ENCODE data around the gene KIF26B.

The KIF26B gene

DNA sequence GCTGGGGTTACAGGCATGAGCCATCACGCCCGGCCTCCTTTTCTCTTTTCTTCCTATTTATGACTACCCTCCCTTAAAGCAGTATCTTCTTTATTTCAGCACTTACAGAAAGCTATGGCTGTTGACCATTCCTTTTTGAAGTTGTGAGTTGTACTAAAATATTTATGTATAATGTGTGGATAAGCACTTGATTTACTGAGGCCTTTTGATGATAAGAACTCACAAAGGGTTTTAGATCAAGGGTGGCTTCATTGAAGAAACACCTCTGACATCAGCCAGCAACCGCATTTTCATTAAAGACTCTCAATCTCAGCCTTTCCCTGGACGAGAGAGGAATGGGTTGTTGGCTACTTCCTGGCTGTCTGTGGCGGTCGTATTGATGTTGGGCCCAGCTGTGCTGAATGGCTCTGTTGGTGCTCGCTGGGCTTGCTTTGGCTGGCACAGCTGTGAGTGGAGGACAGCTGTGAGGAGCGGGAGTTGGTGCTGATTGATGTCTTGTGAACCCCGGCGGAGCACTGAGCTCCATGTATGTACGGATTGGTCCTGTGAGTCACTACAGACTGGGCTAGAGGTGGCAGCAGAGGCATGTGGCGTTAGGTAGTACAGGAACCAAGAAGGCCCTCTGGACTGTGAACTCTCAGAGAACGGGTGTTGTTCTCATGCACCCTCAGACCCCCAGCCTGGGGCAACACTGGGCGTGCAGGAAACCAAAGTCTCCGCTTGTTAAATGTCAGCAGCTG lies 208.8 kb downstream of the KIF26B start:
- DNase-seq = no peak

DNA sequence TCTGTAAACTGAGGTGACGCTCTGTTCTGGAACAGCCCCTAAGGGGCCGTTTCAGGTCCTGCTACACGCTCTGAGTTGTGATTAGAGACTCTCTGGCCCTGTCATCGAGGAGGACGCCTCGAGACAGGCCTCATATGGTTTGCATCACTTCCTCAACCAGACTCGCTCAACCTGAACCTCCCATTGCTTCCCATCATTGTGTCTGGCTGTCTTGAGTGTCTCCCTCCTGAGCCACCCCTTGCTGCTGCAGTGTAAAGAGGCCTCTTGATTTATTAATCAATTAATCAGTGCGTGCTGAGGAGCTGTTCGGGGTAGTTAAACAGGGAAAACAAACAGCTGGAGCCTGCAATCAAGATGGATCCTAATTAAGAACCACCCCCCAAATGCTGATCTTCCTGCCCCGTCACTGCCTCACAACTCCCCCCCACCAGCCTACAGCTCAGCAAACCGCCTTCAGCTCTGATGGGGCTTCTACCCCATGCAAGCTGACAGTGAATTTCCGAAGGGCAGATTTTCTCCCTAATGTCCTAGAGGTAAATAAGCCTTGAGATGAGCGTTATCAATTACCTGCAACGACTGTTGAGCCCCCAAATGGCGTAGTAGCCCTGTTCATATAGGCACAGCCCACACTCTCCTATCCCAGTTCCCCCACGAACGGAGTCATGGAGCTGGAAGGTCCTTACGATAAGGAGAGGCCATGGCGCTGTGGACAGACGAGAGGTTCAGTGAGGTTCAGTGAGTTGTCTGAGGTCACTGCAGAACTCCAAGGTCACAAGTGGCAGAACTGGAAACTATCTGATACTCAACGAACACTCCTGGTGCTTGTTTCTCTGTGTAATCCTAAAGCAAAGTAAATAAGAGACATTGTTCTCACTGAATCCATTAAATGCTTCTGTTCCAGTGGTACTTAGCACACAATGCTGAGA lies 210.6 kb downstream of the KIF26B start:
- no peak for DNase-seq

- no peak for DNase-seq
Measured at GRCh38 chr1:245366886-245367285, 212.1 kb downstream of the KIF26B start.

DNA sequence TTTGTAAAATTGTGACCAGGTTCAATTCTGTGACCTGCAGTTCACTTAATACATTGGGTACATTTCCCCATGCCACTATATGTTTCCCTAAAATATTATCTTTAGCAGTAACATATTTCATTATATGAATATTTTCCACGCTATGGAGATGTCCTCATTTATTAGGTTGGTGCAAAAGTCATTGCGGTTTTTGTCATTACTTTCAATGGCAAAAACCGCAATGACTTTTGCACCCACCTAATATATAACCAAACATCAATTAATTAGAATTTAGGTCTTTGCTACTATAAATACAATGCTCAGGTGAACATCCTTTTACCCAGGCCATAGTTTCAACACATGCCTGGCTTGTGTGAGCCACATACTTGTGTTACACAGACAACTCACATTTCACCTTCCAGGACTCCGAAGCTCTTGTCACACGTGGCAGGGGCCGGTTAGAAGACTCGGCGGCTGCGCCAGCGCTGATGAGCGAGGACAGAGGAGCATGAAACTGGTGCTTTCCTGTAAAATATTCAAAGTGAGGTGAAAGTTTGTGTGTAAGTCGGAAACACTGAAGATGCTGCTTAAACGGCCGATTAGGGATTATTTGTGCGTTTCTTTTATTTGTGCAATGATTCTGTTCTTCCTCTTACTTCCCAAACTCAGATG lies 215.5 kb downstream of the KIF26B start:
- no peak for DNase-seq

DNA sequence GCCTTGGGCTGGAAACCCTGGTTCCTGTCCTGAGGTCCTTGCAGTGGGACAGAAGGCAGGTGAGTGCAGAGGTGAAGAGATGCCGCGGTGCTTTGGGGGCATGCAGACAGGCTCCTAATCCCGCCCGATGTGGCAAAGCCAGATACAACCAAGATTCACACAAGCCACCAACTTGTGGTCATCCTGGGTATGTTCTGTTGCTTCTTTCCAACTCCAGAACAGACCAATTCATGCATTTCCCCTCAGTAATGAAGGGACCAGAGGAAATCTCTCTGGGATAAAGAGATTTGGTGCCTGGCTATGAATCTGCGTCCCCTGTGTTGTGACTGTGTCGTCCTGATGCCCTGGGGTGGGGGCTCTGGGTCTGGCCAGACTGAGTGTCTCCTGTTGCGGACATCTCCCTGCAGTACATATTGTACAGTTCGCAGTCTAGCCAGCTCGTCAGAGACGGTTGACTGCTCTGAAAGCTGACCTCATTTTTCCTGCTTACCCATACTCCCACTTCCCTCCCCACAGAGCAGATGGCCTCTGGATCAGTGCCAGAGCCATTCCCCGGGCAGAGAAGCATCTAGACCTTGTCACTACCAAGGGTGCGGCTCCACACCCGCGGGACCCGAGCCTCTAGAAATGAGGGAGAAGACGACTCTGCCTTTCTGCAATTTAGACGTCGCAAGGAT lies 216.3 kb downstream of the KIF26B start:
- DNase-seq = no peak

DNA sequence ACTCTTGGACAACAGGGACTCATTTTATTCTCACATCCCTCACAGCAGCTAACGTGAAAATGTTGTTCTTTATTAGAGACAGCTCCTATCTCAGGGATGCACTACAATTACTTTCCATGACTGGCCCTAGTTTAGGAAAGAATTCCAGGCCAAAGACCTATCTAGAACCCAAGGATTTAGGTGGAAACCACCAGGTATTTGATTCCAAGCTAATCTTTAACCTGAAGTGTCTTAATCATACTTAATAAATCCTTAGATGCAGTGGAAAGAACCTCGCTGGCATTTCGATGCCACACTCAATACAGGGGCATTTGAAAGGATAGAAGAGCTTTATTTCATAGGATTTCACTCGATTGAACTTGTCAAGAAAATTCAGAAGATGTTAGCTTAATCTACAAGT lies 218.3 kb downstream of the KIF26B start:
- DNase-seq = no peak

GRCh38 chr1:245375789-245376460 lies 221.1 kb downstream of the KIF26B start:
- no peak for DNase-seq

GRCh38 chr1:245377854-245378253 lies 223.1 kb downstream of the KIF26B start:
- DNase-seq = no peak

DNA sequence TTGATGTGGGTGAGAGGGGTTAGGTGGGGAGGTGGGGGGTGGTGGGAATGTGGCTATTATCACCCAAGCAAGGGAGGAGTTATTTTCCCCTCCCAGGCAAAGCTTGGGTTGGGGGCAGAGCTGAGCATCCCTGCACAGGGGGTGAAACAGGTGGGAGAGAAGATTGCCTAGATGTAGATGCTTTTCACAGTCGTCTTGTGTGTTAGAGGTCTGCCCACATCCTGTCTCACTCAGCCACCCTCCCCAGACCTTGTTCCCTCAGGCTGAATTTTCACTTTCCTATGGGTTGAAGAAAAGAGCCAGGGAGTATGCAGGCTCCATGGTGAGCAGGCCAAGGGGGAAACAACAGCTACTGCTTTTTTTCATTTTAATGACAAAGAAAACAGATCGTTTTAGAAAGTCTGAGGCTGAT lies 223.5 kb downstream of the KIF26B start:
- DNase-seq = no peak

GRCh38 chr1:245378745-245379144 lies 224.0 kb downstream of the KIF26B start:
- DNase-seq = no peak

- DNase-seq = peak; percentile 31
Measured at GRCh38 chr1:245380790-245381535, 226.2 kb downstream of the KIF26B start.

DNA sequence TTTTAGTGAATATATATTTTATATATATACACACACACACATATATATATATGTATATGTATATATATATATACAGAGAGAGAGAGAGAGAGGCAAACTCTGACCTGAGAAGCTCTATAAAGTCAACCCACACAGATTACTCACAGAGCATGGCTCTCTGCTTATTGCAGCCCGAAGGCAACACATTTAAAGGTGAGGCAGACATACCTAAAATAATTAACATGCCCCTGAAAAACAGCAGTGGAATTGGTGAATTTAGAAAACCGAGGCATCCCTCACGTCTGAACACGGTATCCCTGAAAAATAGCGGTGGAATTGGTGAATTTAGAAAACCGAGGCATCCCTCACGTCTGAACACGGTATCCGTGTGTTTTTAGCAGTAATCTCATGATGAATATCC lies 228.2 kb downstream of the KIF26B start:
- no peak for DNase-seq

GRCh38 chr1:245383396-245384330 lies 228.9 kb downstream of the KIF26B start:
- DNase-seq = no peak

DNA sequence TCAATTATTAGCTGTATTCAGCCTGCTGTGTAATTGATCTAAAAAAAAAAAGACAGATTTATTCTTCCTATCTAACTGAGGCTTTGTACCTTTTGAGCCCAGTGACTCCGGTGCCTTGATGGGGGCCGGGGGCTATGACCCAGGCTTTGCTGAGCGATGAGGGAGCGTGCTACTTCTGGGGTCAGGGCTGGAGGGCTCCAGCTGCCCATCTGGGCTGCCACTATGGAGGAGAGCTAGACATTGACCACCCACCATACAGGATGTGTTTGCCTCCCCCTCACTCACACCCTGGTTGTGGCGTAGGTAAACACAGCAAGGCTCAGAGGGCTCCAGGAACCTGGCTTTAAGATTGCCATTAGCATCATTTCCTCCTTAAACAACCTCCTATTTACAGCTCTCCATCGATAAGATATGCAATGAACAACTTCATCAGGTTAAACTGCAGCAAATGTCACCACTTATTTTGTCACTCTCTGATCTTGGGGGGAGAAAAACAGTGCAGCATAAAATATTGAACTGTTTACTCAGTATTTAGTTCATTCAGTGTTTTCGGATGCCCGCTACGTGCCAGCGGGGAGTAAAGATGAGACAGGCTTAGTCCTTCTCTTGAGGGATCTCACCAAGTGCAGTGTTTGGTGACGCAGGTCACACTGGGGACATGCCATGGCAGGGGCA lies 231.6 kb downstream of the KIF26B start:
- no peak for DNase-seq

DNA sequence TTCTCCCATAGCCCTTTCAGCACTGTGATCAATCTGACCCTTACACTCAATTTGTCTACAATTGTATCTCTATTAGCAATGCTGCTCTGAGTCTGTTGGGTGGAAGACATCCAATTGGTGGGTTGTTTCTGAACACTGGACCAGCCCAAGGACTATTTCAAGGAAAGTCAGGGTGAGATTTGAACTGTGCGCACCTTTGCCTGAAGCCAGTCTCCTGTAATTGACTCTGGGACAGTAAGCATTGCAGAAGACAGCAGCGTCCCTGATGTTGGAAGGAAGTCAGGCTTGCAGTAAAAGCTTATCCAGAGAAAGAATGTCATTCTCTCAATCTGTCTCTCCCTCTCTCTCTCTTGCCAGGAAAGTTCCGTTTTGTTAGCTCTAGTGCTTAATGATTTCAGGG lies 233.9 kb downstream of the KIF26B start:
- DNase-seq = no peak

- DNase-seq = no peak
Measured at GRCh38 chr1:245389873-245390272, 235.1 kb downstream of the KIF26B start.

- no peak for DNase-seq
Measured at GRCh38 chr1:245390975-245391374, 236.2 kb downstream of the KIF26B start.

DNA sequence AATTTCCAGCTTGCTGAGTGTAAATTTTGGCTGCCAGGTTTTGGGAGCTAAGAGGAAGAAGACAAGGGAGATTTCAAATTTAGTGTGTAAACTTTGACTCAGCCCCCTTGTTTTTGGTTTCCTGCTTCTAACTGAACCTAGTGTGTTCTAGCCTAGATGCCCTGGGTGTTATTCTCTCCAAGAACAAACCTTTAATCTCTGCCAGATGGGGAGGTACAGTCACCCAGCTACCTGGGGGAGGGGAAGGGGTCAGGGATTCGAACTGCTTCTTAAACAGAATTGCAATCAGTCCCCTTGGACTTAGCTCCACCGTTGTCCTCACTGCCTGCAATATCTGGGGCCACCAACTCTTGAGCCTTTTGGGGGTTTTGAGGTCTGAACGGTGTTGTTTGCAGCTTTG lies 238.9 kb downstream of the KIF26B start:
- DNase-seq = no peak

DNA sequence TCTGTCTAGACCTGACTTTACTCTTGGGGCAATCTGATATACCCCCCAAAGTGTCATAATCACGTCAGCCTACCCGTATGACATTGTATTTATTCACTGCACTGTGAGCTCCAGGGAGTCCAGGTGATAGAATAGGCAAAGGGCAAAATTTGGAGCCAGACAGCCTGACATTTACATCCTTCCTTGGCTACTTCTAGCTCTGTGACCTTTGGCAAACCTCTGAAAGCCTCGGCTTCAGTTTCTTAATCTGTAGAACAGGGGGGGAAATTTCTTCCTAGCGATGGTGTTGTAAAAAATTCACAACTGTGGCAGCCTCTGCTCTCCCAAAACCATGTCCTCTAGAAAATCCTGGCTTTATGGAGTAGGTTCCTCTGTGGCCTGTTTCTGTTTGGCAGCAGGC lies 240.9 kb downstream of the KIF26B start:
- DNase-seq = no peak

GRCh38 chr1:245396615-245397014 lies 241.8 kb downstream of the KIF26B start:
- no peak for DNase-seq
